HG03520 (cell line): ENCODE data around the gene ARL2.
A peak's percentile ranks its signal among the peaks of the same experiment; 100 is the strongest.
"Not testable (repeated sequence)": the region's sequence is repeated elsewhere in the genome, so short reads cannot be mapped to it uniquely, and the experiment has no call there.

Source experiments
- ATAC-seq: cut with Tn5 transposase; IDR thresholded peaks from one replicate; pipeline ENCODE4 v1.9.1; 2021; ENCODE audit warnings: mild to moderate bottlenecking, moderate library complexity; ENCODE audit not compliant: unreplicated experiment

Gene ARL2

DNA sequence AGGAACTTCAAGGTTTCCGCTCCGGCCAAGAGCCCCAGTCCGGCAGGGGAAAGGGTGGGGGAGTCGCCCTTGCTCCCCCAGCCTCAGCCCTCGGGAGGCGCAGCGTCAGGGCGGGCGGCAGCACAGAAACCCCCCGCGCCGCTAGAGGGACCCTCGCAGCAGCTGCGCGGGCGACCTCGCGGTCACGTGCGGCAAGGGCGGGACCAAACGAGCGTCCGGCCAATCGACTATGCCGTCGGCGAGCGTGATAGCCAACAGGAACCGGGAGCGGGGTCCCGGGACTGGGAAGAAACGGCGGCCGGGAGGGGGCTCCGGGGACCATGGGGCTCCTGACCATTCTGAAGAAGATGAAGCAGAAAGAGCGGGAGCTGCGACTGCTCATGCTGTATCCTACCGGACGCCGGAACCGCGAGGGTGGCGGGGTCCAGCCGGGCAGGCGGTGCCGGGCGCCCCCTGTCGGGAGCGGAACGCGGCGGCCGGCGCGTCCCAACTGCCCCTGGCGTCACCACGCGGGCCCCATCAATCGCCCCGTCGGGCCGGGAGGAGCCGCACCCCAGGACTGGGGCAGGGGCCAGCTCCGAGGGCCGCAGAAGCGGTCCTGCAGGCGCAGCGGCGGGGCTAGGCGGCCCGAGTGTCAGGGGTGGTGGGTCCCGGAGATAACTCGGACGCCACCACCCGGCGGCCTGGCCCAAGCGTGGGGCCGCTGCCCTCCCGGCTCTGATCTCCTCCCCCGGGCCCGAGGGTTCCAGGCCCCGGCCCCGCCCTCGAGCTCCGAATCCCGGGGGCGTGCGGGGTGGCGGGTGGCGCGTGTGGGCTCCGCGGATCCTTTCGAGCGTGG, at the start of gene ARL2:
TSS of gene ARL2 (plus strand) at position 273 of the 838 bp plus-strand sequence. CDS start at position 321, 48 bp downstream.
- ATAC-seq: peak; percentile 66

DNA sequence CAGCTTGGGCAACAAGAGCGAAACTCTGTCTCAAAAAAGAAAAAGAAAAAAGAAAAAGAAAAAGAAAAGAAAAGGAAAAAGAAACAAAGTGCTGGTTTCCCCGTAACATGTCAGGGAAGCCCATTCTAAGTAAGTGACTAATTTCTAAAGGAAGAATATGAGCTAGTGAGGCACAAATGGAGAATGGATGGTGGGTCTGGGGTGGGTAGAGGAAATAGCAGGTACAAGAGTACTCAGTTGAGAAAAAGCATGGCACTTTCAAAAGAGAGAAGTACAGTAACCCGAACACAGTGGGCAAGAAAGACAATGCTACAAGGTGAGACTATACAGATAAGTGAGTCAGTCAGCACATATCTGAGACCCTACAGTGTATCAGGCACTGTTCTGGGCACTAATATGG, 46.6 kb upstream of the ARL2 start:
- no peak for ATAC-seq

DNA sequence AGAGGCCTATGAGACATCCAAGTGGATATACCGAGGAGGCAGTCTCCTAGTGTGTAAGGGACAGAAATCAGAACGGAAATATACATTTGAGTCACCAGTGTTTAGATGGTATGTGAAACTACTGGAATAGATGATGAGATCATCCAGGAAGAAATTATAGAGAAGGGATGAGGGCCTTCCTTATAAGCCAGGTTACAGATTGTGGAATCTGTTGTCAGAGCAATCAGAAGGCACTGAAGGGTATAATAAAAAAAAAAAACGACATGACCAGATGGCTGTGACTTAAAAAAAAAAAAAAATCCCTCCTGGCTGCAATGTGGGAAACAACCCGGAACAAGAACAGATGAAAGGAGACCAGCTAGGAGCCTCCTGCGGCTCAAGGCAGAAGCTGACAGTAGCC, 44.8 kb upstream of the ARL2 start:
- no peak for ATAC-seq

DNA sequence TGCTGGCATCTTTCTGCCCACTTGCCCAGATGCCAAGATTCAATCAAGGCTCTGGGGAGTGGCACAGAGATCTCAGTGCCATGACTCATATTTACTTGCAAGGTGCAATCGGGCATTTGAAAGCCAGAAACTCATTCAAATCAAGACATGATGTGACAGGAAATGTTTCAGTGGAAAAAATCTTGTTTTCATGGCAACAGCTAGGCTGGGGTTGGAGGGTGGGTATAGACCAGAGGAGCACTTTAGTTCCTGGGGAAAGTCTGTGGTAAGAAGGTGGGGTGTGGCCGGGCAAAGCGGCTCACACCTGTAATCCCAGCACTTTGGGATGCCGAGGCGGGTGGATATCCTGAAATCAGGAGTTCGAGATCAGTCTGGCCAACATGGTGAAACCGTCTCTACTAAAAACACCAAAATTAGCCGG, 43.2 kb upstream of the ARL2 start:
- ATAC-seq: no peak

DNA sequence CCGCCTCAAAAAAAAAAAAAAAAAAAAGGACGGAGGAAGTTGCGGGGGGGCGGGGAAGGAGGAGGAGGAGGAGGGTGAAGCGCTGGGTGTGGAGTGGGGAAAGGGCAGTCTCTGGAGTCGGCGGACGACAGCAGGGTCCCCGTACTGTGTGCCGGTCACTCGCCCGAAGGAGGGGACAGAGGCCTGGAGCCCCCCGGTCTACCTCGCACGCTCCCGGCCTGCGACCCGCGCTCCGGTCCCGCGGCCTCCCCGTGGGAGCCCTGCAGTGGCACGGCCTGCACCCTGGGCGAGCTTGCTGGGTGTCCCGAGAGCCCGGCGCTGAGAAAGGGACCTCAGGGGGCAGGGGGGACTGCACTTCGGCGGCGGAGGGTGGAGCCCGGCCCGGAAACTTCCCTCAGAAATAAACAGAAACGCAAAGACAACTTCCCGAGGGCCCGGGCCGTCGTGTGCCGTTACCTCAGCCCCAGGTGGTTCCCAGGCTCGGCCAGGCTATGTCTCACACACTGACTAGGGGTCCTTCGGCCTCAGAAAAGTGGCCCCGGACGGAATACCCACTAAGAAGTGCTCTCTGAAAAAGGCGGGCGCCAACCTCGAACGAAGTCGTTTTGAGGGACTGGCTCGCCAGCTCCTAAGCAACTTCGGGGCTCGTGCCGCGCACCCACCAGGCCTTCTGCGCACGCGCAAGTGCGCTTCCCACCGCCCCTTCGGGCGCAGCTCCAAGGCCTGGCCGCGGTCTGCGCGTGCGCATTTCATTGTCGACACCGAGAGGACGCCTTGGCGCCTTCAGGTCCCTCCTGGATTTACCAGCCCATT, 42.3 kb upstream of the ARL2 start, which contains the start of gene MAJIN:
TSS of gene MAJIN (minus strand) at position 688 of the 813 bp plus-strand sequence. CDS start 12,703 bp downstream, outside the sequence.
- no peak for ATAC-seq

DNA sequence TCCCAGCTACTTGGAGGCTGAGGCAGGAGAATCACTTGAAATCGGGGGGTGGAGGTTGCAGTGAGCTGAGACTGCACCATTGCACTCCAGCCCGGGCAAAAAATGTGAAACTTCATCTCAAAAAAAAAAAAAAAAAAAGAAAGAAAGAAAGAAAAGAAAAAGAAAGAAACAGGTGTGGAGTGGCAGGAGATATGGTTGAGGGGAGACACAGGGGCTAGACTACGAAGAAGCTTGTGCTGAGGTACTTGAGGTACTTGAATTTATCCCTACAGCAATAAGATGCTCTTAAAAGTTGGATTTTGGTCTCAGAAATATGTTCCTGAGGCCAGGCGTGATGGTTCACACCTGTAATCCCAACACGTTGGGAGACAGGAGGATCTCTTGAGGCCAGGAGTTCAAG, 39.8 kb upstream of the ARL2 start:
- ATAC-seq: no peak

DNA sequence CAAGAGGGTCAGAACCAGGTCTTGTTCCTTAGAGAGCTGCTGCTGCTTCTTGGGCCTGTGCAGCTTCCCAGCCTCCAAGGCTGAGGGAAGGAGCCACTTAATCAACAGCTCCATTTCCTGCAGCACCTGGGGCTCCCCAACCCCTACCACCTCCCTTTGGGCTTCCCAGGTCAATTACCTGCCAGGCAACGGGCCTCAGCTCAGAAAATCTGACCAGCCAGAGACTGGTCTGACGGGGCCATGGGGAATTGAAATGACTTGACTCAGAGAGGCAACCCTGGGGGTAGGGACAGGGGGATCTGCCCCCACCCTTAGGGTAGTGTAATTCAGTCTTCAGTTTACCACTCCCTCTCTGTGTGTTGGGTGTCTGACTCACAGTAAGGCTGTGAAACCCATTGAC, 37.3 kb upstream of the ARL2 start:
- ATAC-seq: no peak

DNA sequence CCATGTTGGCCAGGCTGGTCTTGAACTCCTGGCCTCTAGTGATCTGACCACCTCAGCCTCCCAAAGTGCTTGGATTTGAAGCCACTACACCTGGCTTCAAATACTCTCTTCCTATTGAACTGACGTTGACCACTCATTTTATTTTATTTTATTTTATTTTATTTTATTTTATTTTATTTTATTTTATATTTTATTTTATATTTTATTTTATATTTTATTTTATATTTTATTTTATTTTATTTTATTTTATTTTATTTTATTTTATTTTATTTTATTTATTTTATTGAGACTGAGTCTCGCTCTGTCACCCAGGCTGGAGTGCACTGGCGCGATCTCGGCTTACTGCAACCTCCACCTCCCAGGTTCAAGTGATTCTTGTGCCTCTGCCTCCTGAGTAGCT, 30.6 kb upstream of the ARL2 start:
- not testable (repeated sequence) for ATAC-seq

DNA sequence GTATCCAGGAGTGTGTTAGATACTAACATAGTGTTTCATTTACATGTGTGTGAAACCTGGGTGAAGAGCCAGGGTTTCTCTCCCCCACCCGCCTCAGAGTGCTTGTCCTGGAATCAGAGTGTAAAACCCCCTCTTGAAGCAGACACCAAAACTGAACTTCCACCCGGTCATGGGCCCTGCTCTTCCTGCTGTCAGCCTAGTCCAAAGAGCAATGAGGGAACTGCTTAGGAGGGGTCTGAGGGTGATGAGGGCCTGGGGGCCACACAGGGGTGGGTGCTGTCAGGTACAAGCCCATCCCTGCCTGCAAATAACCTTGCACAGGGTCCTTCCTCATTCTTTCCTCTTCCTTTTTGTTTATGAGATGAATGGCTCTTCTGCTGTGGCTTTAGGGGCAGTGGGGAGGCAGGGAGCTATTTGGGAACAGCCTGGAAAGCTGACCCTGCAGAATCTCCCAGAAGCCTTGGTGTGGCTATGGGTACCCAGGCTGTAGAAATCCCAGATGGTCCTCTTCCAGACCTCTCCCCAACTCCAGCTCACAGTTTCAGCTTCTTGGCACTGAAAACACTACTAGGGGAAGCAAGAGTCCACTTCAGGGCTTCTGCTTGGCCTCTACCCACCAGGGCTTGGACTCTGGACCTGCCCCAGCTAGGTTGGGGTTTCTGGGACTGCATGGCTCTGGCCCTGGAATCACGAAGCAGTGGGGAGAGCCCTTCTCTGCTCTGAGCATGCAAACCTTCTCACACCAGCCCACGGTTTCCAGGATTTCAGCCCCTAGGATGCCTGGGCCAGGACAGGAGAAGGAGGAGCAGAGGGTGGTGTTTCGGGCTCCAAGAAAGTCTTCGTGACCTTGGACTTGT, 25.7 kb upstream of the ARL2 start:
- no peak for ATAC-seq

DNA sequence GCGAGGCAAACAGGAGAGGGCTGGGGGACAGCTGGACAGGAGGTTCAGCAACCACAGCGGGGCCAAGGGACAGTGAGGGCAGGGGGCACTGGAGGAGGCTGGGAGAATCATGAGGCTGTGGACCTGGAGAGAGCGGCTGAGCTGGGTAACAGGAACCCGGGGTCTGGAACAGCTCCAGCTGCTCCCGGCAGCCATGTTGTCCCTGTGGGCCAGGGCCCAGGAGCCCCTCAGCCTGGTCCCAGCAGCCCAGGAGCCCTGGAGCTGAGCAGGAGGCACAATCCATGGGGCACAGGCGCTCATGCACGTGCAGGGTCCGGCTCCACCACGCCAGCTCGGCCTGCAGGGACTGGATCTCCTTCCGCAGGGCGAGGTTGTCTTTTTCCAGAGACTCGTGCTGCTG, 24.5 kb upstream of the ARL2 start:
- ATAC-seq: no peak

DNA sequence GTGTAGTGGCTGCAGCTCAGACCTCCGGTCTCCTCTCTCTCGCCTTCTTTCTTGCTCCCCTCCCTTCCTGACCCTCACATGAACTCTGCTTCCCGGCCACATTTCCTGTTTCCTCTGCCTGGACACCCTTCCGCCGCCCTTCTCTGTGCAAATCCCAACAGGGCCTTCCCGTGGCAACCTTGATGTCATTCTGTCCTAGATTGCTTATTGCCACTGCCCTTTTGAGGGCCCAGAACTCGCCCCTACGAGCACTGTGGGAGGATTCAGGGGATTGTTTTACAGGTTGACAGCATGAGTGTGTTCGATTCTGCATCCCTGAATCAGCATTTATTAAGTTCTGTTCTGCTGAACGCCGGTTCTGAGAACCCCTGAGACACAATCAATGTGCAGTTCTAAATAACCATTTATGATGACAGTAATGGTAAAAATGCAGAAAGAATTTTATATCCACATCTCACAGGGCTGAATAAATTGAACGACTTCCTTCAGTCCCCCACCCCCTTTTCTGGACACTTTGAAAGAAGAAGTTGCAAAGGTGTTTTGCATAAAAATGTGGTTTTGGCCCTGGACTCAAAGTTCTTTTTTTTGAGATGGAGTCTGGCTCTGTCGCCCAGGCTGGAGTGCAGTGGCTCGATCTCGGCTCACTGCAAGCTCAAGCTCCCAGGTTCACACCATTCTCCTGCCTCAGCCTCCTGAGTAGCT, 23.6 kb upstream of the ARL2 start:
- no peak for ATAC-seq

DNA sequence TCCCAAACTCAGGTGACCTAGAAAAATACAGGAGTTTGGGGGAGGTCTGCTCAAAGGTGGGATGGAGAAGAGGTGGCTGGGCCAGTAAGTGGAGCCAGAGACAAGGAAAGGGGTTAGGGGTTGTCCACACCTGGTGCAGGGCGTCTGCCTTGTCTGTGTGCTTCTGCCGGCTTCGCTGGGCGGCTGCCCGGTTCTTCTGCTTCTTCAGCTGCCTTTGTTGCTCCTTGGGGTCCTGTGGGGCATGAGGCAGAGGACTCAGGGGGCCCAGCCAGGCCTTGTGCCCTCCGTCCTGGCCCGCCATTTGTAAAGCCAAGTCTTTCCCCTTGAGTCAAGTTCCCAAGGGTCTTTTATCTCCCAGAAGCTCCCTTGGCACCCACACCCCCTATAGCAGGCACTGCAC, 19.6 kb upstream of the ARL2 start:
- ATAC-seq: no peak

DNA sequence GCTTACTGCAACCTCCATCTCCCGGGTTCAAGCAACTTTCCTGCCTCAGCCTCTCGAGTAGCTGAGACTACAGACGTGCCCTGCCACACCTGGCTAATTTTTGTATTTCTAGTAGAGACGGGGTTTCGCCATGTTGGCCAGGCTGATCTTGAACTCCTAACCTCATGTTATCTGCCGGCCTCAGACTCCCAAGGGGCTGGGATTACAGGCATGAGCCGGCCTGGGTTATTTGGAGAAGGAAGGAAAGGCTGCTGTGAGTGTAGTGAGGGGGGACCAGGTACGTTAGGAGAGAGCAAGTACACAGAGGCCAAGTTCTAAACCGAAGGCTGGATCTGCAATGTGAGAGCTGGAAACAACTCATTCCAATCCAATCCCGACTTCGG, 17.6 kb upstream of the ARL2 start:
- ATAC-seq: no peak

DNA sequence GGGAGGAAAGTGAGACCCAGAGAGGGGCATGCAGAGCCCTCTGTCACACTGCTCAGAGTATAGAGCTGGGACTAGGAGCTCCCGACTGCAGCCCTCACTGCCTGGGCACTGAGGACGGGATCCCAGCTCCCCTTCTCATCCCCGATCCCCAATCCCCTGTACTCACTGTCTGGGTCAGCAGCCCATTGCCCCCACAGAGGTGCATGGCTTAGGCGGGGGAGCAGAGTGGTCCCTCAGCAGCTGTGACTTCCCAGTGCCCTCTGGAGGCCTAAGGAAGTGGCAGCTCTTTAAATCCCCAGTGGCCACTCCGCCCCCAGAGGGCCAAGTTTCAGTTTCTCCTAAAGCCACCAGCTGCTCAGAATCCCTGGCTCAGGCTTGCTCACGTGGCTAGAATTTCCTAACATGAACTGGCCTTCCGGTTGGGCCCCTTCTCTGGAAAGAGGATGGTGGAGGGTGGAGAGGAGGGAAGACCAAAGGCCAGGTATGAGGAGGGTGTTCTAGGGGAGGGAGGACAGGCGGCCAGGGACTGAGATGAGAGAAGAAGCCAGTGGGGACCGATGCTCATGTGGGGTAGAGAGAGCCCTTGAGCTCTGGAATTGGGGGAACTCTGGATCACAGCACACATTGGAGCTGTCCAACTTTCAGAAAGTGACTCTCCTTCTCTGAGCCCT, 17.1 kb upstream of the ARL2 start, which contains the start of gene BATF2:
TSS of gene BATF2 (minus strand) at position 262 of the 671 bp plus-strand sequence. CDS start at position 205, 57 bp downstream.
- no peak for ATAC-seq

DNA sequence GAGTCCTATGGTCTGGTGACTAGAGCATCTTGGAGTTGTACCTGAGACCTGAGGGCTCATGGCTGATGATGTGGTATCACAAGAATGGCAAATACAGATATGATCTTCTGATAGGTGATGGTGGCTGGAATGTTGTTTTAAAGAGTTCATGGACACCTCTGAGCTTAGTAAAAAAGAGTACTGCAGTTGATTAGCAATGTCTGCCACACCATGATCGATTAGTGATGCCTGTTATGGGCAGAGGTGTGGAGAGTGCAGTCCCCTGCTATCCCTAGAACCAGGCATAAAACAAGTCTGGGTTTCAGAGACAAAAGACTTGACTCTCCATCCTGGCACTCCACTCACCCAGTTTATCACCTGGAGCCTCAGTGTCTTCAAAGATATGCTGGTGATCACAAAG, 15.8 kb upstream of the ARL2 start:
- ATAC-seq: no peak

DNA sequence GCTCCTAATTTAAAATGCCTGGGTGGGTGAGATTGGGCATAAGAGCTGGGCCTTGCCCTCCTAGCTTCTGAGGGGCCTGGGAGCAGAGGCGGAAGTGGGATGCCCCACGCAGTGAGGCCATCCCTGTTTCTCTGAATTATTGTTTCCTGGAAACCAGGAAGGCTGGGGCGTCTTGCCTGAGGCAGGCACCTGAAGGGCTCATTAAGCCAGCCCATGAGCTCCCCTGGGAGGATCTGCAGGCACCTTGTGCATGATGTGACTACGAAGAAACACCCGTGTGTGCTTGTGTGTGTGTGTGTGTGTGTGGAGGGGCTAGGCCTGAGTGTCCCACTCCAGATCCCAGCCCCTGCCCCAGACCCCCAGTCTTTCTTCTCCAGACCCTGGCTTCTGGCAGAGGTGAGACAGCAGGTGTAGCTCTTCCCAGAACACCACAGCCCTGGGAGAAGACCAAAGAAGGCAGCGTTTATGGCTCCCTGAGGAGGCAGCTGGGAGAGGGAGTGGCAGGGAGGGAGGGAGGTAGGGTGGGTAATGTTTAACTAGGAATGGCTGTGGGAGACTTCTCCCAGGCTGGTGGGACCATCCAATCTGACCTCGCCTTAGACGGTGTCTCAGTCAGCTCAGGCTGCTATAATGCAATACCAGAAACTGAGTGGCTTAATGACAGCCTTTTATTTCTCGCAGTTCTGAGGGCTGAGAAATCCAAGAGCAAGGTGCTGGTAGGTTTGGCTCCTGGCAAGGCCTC, 15.1 kb upstream of the ARL2 start:
- ATAC-seq: no peak

DNA sequence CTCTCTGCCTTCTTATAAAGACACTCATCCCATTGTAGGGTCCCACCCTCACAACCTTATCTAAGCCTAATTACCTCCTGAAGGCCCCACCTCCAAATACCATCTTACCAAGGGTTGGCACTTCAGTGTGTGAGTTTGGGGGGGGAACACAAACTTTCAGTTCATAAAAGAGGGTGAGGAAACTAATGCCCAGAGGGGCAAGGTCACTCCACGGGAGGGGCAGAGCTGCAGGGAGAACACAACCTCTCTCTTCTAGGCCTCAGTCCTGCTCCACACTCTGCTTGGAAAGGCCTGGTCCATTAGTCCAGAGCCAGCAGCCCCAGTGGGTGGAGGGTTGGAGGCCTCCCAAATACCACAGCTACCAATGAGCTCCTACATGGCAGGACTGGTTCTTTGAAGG, 14.5 kb upstream of the ARL2 start:
- ATAC-seq: no peak

DNA sequence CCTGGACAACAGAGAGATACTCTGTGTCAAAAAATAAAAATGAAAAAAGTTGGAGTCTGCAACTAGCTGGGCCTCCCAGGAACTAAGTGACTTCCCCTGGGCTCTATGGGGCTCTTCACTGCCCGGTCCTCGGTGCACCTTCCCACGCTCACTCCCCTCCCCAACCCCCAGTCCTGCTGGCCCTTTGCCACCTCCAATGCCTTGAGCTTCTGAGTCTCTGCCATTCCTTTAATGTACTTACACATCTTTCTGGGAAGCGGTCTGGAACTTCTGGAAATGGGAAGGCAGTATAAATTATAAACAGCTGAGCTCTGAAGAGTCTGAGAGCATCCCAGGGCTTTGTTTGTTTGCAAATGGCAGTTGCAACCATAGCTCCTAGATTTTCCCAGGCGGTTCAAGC, 11.3 kb upstream of the ARL2 start:
- no peak for ATAC-seq

DNA sequence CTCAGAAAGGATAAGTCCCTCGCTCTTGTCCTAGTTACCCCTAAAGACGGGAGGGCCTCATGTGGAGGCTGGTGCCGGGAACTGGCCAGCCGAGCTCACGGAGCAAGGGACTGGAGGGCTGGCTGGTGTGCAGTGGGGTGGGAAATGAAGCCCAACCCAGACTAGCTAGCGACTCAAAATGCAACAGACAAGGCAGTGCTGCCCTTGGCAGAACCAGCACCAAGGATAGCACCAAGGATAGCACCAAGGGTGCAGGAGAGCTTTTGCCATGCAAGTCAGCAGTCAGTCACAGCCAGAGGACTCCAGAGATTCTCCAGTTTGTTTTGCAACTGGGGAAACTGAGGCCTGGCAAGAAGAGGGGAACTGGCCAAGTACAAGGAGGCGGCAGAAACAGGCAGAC, 10.7 kb upstream of the ARL2 start:
- ATAC-seq: no peak
